PC-3 (cell line): Measurements from ENCODE around the gene OSBPL1A.

Source experiments
- EZH2 ChIP-seq: fragments of 300-600 bp; sonication (generic); IDR thresholded peaks from one replicate; pipeline ENCODE4 v1.6.1; 2017; ENCODE audit warnings: antibody characterized with exemption, mild to moderate bottlenecking, low read length; ENCODE audit not compliant: unreplicated experiment
- TF ChIP-seq, protein P1 (sequence below): fragments of 300-600 bp; sonication (generic); conservative IDR thresholded peaks from 2 replicates; pipeline ENCODE4 v1.5.1; 2017; ENCODE audit warnings: antibody characterized with exemption, low read depth, mild to moderate bottlenecking, low read length

- TF ChIP-seq, protein P1, sequence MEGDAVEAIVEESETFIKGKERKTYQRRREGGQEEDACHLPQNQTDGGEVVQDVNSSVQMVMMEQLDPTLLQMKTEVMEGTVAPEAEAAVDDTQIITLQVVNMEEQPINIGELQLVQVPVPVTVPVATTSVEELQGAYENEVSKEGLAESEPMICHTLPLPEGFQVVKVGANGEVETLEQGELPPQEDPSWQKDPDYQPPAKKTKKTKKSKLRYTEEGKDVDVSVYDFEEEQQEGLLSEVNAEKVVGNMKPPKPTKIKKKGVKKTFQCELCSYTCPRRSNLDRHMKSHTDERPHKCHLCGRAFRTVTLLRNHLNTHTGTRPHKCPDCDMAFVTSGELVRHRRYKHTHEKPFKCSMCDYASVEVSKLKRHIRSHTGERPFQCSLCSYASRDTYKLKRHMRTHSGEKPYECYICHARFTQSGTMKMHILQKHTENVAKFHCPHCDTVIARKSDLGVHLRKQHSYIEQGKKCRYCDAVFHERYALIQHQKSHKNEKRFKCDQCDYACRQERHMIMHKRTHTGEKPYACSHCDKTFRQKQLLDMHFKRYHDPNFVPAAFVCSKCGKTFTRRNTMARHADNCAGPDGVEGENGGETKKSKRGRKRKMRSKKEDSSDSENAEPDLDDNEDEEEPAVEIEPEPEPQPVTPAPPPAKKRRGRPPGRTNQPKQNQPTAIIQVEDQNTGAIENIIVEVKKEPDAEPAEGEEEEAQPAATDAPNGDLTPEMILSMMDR: no peak
- no peak for TF ChIP-seq EZH2
Measured at GRCh38 chr18:24420551-24420950, 22.9 kb upstream of the OSBPL1A start.
